GM21447 (cell line): ENCODE results near the gene RGS5.

ENCODE experiments used
- ATAC-seq: cut with Tn5 transposase; IDR thresholded peaks from one replicate; pipeline ENCODE4 v1.9.1; 2021; ENCODE audit not compliant: unreplicated experiment

Gene RGS5

DNA sequence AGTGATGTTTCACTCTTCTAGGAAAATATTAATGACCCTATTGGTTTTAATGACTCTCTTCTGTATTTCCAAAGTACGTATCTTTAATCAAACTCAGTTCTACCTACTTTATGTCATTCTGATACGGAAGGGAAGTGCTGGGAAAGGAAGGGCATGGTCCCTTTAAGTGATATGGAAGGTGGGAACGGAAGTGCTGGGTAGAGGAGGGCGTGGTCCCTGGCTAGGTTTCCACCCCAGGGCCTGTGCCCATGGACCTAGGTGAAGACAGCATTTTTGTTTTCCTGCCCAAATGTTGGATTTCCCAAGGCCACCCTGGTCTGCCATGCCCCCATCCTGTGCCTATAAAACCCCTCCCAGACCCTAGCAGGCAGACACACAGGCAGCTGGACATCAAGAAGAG, 109.5 kb downstream of the RGS5 start:
- no peak for ATAC-seq
